HG02798 (cell line): ENCODE data around the gene PARD3.

Source experiments
- ATAC-seq: cut with Tn5 transposase; IDR thresholded peaks from one replicate; pipeline ENCODE4 v1.9.1; 2021; ENCODE audit warnings: mild to moderate bottlenecking; ENCODE audit not compliant: unreplicated experiment, poor library complexity

PARD3 gene

DNA sequence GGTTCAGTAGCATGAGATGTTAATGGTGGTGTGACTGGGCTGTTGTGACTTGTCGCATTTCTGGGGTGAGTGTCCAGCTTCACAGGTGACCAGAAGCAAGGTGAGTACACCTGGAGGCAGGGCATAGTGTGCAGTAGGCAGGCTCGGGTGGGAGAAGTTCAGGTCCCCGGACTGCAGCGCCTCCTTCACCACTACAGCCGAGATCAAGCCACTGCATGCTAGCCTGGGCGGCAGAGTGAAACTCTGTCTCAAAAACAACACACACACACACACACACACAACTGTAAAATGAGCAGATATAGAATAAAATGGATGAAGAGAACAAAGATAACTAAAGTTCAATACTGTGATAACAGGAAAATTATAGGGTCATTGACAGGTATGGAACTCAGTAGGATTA, 11.1 kb upstream of the PARD3 start:
- peak; percentile 57 for ATAC-seq

DNA sequence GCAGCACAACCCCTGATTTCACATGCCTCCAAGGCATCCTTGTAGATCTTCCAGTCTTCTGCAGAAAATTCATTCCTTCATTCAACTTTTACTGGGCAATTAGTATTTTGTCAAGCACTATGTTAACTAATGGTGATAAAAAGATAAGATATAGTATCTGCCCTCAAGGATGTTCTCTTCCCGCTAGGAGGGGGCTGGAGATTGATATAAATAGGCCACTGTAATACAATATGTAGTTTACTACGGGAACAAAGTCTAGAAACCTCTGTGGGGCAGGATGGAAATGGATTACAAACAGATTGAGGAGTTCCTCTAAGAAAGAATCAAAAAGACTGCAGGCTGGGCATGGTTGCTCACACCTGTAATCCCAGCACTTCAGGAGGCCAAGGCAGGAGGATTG, 10.3 kb upstream of the PARD3 start:
- no peak for ATAC-seq

DNA sequence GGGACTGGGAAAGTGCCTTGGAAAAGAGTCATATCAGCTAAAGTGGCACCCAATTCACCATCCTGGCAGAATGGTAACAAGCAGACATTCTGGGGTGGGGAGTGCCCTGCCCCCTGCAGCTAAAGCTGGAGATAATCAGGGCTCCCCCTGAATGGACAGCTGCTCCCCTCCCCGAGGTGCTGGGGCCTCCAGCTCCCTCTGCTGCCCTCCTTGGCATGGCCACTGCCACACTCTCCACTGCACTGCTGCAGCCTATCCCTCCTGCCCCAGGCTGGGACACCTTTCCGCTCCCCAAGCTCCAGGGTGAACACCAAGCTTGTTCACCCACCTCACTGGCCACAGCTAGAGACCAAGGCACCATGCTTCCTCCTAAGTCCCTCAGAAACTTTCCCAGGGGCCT, 9.8 kb upstream of the PARD3 start:
- no peak for ATAC-seq

DNA sequence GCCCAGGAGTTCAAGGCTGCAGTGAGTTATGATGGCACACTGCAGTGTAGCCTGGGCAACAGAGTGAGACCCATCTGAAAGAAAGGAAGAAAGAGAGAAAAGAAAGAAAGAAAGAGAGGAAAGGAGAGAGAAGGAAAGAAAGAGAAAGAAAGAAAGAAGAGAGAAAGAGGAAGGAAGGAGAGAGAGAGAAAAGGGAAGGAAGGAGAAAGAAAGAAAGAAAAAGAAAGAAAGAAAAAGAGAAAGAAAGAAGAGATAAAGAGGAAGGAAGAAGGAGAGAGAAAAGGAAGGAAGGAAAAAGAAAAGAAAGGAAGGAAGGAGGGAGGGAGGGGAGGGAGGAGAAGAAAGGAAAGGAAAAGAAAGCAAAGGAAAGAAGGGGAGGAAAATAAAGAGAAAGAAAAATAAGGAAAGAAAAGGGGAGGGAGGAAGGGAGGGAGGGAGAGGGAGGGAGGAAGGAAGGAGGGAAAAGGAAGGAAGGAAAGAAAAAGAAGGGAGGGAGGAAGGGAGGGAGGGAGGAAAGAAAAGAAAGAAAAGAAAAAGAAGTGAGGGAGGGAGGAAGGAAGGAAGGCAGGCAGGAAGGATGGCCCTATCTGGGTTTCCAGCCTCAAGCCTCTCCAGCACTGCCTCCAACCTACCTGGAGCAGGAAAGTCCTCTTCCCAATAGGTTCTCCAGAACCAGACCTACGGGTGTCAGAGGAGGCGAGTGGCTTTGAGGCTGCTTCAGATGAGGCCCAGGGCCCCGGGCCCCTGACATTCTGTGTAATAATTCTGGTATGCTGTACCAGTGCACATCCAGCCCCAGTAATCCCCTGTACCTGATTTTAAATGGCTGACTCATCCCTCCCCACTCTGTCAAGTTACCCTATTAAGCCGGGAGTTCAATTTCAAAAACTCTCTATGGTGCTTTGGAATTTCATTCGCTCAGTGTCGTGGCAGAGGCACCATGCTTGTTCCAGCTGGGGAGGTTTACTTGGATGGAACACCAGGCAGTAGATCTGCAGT, 6.8 kb upstream of the PARD3 start:
- ATAC-seq = no peak

DNA sequence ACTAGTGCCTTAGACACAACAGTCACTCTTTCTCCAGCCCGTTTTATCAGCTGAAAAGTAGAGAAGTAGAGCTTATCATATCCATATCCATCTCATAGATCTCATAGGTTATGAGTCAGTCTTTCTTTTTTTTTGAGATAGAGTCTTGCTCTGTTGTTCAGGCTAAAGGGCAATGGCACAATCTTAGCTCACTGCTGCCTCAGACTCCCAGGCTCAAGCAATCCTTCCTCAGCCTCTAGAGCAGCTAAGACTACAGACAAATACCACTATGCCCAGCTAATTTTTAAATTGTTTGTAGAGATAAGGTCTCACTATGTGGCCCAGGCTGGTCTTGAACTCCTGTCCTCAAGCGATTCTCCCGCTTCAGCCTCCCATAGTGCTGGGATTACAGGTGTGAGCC, 2.5 kb upstream of the PARD3 start:
- no peak for ATAC-seq

DNA sequence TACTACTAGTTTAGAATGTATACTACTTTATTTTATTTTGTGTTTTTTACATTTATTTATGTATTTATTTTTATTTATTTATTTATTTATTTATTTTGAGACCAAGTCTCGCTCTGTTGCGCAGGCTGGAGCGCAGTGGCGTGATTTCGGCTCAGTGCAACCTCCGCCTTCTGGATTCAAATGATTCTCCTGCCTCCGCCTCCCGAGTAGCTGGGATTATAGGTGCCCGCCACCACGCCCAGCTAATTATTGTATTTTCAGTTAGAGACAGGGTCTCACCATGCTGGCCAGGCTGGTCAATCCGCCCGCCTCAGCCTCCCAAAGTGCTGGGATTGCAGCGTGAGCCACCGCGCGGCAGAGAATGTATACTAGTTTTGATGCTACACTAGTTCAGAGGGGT, 2.0 kb upstream of the PARD3 start:
- no peak for ATAC-seq

DNA sequence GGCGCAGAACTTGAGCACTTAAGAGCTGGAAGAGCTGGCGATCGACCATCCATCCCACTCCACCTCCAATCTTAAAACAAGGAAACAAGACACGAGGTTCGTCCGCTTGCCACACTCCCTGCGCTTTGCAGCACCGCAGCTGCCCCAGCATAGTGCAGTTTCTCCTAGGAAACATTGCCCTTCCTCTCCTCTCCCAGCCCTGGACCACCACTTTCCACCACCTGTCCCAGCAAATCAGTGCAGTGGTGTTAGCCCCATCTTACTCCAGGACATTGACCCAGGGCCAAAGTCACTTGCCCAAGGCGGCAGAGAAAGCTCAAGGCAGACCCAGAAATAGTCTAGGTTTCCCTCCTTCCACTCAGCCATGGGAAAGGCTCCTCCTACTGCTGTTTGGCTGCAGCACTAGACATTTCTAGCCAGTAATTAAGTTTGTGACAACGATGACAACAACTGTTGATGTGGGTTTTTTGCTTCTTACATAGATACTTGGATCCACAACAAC, 1.5 kb upstream of the PARD3 start:
- ATAC-seq = no peak

DNA sequence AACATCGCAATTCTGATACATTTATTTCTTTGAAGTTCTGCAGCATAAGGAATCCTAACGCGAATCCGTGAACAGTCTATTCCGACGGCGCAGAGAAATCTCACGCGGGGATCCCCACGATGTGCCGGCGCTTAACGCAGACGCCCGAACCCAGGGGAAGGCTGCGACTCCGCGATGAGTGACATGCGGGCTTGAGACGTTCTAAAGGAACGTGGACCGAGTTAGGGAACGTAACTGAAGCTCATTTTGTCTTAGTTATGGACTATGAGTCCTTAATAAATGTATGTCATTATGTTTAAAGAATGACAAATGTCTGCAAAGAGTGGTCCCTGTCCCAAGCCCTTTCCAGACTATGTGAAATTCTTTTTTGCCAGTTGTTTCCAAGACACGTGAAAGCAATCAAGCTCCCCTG, 995 bp upstream of the PARD3 start:
- no peak for ATAC-seq

DNA sequence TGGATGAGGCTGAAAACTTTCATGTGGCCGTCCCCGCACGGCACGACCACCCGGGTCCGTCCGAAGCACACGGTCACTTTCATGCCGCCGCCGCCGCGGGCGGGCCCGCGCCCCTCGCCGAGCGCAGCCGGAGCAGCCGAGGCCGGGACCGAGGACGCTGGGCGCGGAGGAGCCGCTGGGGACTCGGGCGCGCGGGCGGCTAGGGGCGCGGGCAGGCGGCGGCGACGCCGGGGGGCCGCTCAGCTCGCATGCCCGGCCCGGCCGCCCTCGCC, 247 bp downstream of the PARD3 start:
- ATAC-seq = peak; percentile 18

DNA sequence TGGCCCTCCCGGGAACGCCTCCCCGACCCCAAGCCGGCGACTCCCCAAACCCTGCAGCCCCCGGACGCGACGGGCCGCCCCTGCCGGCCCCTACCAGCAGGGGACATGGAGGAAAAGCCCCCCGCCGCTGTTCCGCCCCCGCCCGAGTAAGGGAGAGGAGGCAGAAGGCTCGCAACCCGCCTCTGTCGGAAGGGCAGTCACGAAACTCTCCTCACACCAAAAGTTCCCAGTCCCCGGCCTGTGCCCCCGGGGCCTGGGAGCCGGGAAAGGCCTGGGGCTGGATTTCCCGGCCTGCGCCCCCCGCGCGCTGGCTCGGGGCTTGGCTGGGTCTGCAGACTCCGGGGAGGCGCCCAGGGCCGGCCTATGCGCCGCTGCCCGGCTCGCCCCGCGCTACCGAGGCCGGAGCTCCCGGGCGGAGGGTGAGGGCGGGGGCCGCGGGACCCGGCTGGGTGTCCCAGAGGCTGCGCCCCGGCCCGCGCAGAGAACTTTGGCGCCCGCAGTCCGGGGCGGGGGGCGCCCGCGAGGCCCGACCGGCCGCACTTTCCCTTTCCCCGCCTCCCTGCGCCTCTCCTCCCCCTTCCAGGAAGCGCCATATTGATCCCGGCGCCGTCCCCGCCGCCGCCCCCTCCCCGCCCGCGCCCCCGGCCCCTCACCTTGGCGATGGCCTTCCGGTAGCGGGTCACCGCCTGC, 728 bp downstream of the PARD3 start:
- peak; percentile 20 for ATAC-seq

DNA sequence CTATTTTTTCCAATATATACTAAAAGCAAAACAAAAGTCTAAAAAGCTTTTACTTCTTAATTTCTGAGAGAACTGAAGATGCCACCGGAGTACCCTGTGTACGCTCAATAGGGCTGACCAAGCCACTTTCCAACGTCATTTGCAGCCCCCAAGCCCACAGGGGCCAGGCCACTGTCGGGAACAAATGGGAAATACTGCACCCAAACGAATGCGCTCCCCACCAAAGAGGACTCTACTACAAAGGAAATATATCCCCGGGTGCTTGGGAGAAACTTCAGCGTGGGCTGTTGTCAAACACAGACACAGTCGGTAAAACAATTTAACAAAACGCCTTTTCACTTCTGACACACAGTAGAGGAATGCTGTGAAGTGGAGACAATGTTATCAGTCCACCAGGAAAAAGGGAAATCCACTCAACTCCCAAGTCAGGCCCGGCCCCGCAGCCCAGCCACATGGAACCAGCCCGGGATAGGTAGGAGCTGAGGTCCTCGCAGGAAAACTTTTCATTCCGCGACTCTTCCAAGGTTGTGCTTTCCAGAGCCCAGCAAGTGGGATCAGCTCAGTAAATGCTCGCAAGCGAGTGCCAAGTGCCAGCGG, 1.4 kb downstream of the PARD3 start:
- ATAC-seq = no peak

DNA sequence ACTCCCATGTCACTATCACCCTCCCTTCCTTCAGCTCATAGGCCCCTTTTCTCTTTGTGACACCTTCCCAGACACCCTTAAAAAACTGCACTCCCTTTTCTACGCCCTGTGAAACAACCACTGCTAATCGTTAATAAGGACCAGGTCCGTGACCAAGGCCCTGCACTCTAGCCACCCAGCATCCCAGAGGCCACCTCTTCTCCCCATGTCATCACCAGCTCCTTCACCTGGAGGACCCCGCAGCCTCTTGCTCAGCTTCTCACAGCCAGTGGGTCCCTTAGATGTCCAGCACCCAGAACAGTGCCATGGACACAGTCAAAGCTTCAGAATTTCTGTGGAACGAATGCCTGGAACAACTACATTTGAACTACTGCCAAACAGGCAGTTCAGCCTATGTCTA, 2.3 kb downstream of the PARD3 start:
- no peak for ATAC-seq

DNA sequence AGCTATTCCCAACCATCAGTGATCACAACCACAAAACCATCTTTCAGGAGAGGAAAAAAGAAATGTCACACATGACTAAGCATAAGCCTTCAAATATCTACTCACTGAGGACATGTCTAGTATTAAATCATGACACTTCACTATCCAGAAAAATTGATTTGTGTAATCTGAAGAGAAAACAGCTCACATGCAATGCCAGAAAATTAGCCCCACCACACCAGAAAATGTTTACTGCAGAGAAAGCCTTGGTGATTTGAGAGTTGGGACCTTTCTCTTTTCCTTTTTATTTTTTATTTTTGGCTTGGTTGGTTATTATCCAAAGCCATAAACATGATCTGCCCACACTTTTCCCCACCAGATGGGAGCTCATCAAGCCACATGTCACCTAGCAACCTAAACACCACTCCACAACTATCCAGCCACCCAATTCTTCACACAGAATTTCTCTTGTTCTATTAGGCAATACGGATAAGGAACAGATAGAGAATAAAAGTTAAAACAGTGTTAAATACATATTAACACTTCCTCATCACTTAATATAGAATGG, 3.1 kb downstream of the PARD3 start:
- ATAC-seq = no peak

DNA sequence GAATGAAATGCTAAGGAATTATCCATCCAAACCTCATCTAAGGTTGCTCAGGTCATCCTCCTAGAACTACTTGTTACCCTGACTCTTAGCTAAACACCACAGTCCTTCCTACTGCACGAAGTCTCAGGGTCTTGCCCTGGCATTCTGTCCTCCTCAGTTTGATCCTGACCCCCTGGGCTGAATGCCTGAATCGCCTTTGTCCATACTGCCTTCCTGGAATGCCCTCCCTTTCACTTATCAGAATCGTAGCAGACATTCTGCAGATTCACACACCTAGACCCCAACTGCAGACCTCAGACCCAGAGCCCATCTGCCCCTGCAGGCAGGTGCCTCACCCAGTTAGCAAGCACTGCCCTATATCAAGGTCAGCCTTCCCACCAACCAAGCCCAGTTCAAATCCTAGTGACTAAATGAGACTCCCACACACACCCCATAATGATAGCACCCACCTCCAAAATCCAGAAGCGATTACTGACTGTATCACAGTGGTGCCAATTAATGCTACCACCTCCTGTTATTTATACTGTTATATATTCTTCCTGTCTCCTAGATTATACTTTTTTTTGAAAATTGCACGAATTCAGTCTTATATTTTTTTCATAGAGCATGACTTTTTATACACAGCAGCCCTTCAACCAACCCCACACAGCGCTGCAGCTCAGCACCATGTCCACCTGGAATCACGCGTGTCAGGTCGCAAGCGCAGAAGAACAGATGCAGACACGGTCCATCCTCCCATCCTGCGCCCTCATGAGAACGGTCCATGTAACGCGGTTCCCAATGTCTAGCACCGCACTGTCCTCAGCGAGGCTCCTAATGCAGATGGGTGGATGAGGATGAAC, 3.7 kb downstream of the PARD3 start:
- ATAC-seq = no peak

DNA sequence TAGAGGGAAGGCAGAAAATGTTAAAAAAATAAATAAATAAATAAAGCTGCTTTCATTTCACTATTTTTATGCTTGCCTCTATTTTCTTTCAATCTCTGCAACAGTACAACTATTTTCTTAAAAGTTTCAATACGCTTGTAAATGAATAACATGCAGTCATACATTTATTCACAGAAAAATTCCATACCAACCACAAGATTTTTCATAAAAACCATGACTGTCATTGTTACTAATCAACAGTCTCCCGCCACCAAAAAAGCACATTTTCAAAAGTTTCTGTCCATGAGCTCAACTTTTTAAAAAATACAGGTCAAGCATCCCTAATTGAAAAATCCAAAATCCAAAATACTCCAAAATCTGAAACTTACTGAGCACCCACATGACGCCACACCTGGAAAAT, 5.3 kb downstream of the PARD3 start:
- ATAC-seq = no peak

DNA sequence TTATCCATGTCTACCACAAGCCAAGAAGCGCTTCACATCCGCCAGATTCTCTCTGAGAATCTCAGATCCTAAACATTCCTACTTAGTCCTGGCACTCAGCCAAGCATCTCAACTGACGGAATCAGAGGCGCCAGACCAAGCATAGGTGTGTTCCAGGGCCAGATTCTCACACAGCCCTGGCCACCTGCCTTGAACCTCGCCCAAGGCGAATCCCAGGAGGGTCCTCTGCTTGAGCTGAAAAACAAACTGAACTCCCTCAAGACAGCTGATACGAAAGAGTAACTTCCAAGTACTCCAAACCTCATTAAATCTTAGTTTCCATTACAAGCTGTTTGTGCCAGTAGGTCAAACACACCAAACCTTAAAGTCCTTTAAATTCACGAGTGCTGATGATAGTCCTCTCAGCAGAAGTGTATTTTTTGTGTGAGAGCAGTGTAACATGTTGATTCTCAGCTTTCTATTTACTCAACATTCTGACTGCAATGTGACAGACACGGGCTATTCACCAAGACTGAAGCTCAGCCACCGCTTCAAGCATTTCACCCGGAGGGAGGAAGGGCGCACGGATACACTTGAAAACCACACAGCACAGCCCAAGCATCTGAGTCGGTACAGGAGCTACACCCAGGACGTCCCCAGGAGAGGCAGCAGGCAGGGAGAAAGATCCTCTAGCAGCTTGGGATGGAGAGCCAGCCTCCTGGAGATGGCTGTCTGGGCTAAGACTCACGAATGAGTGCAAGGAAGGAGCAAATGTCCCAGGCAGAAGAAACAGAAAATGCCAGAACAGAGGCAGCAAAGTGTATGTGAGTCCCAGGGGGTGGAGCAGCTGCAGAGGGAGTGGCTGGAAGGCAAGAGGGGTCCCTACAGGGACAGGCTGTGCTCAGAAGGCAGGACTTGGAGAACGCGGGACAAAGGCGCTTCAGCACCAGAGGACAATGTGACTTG, 6.0 kb downstream of the PARD3 start:
- ATAC-seq = peak; percentile 45

DNA sequence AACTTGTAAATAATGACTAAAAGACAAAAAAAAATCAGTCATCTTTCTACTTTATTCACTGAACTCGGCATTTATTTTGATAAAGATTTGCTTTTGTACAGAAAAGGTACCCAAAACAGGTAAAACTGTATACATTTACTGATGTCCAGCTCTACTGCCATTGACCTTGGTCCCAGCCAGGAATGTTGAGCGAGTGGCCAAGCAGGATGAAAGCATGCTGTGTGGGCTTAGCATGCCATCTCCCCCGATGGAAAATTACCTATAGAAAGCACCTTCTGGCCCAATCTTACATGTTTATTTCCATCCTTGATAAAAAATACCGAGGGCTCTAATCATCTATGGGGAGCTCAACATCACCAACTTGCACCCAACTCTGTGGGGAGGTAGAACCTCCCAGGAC, 6.8 kb downstream of the PARD3 start:
- ATAC-seq = no peak

DNA sequence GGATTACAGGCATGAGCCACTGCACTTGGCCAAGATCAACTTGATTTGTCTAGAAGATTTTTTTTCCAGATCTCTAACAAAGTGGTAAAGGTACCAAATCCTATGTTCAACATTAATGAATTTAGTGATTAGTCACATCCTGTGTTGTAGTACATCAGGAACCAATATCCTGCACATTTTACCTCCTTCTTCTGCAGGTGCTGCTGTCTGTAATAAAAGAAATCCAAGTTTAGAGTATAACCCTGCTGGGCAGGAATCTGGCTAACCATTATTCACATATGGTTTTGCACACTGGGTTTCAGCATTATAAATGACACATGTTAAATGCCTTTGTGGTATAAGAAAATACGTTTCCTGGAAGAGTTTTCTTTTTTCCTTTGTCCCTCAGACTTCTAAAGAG, 10.8 kb downstream of the PARD3 start:
- no peak for ATAC-seq

DNA sequence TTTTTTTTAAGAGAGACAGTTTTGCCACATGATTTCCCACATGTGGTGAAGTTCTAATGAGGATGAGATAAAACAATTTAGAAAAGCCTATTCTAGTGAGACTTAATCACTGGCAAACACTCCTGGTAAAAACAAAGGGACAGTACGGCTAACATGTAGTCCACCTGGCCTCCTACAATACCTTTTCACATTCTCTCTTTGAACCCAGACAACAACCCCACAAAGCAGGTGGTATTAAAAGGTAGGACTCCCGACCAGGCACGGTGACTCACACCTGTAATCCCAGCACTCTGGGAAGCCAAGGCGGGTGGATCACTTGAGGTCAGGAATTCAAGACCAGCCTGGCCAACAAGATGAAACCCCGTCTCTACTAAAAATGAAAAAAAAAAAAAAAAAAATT, 12.4 kb downstream of the PARD3 start:
- ATAC-seq = no peak
